GM11168 (cell line): ENCODE data around the gene STAT3.
"Not testable (repeated sequence)": the region's sequence is repeated elsewhere in the genome, so short reads cannot be mapped to it uniquely, and the experiment has no call there.

Source experiments
- in situ Hi-C: fragments of 300-500 bp; cut with MboI; formaldehyde crosslinking; loops from one replicate; pipeline ENCODE4 v1.12.0; 2022; ENCODE audit warnings: low sequenced_read_pairs; ENCODE audit not compliant: unreplicated experiment

The STAT3 gene

DNA sequence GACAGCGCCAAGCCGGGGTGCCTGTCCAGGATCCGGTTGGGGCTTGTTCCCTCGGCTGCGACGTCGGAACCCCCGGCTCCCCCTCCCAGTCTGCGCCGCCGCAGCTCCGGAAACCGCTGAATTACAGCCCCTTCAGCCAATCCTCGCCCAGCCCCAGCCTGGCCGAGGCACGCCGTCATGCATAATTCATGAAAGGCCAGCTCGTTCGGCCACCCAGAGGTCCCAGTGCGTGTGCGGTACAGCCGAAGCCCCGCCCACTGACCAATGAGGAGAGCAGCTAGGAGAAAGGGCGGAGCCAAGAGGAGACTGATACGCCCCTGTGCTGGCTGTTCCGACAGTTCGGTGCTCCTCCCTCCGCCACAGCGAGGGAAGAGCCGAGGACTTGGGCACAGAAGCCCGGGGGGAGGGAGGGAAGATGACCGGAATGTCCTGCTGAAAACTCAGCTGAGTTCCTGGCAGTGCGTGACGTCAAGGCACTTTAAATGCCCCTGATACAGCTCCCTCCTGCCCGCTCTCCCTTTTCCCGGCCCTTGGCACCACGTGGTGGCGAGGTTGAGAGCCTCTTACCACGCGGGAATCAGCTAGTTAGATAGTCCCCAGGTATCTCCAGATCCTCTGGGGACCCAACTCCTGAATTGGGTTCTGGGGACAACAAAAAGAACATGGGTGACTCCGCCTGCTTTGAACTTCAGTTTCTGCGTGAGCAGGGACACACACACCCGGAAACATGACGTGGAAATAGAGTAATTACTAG lies at the start of gene STAT3:
Gene STAT3 (minus strand): TSS at position 62 of the 754 bp plus-strand sequence. CDS start 39,926 bp downstream, outside the sequence.
- in situ Hi-C loops = loop anchor here (5.0 kb wide), 1 partner anchor 51 kb away; no protein-coding TSS in a partner anchor

GRCh38 chr17:42436391-42436790 lies 48.1 kb upstream of the STAT3 start:
- in situ Hi-C loops = no loop called here

DNA sequence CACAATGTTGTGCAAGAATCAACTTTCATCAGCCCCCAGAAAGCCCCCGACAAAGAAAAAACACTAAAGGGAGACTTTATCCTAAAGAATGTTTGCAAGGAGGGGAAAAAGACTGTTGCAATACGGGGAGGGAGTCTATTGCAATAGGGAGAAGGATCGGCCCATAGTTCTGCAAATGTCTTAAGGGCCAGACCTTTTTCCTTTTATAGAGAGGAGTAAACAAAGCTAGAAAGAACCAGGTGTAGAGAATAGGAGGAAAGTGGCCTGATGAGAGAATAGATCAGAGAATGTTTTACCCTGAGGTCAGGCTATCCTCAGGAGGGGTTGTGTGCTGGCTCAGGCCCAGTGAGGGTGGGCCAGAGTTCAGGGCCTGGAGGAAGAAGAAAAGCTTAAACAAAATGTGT lies 43.5 kb upstream of the STAT3 start:
- in situ Hi-C loops = loop anchor here (5.0 kb wide), 1 partner anchor 76 kb away; no protein-coding TSS in a partner anchor

DNA sequence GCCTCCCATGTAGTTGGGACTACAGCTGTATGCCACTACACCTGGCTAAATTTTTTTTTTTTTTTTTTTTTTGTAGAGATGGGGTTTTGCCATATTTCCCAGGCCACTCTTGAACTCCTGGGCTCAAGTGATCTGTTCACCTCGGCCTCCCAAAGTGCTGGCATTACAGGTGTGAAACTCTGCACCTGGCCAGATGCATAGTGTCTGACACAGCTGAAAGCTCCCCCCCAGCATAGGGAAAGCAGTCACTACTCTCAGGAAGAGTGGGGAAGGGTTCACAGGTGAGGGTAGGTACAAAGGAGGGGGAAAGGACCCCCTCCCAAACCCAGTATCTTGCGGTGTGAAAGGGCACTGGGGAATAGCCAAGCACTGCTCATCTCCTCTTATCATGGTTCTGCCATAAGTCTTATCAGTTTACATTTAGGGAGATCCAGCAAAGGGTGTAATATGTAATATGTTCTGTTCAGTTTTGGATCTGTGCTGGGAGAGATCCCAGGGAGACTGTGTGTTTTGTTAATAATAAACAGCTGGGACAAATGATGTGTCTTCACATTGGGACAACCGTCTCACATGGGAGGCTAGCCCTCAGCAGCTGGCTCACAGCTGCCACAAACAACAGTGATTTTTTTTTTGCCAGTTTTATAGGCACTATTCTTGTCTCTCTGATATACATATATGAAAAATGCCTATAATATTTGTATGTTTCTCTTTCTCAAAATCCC lies 41.6 kb upstream of the STAT3 start:
- in situ Hi-C loops = loop anchor here (5.0 kb wide), 1 partner anchor 77 kb away; no protein-coding TSS in a partner anchor

DNA sequence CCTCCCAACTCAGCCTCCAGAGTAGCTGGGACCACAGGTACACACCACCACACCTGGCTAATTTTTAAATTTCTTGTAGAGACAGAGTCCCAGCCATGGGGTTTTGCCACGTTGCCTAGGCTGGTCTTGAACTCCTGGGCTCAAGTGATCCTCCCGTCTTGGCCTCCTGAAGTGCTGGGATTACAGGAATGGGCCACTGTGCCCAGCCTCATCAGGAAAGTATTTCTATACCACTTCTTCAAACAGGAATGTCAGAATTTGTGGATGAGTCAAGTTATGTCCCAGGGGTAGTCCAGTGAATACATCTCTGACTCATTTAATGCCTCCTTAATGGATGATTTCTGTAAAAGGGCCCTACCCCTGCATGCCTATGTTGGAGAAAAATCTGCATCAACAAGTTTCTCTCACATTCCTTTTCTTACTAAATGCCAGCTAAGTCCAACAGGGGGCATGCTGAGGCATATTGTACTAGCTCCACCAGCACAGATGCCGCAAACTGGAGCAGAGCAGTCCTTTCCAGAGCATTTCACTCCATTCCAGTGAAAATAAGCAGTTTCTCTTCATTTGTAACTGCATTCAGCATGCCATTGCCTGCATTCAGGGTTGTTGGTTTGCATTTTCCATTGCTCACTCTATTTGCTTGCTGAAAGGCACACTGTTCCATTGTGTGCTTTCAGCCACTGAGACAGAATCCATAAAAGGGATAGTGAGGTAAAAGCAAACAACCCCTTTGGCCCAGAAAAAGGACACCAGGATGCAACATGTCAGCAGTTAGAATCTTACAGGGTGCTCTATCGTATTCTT lies 40.1 kb upstream of the STAT3 start:
- in situ Hi-C loops = no loop called here

- in situ Hi-C loops = no loop called here
Observed at GRCh38 chr17:42424991-42425610, 36.9 kb upstream of the STAT3 start.

GRCh38 chr17:42423766-42424165 lies 35.5 kb upstream of the STAT3 start:
- in situ Hi-C loops = no loop called here

GRCh38 chr17:42422958-42423712 lies 34.9 kb upstream of the STAT3 start, which contains the start of gene CAVIN1:
Gene CAVIN1, minus strand, starts transcription at chr17:42423256. Its CDS starts 159 bp downstream, at chr17:42423097.
- in situ Hi-C loops = no loop called here

- in situ Hi-C loops = no loop called here
Observed at GRCh38 chr17:42422412-42422957, 34.2 kb upstream of the STAT3 start.

DNA sequence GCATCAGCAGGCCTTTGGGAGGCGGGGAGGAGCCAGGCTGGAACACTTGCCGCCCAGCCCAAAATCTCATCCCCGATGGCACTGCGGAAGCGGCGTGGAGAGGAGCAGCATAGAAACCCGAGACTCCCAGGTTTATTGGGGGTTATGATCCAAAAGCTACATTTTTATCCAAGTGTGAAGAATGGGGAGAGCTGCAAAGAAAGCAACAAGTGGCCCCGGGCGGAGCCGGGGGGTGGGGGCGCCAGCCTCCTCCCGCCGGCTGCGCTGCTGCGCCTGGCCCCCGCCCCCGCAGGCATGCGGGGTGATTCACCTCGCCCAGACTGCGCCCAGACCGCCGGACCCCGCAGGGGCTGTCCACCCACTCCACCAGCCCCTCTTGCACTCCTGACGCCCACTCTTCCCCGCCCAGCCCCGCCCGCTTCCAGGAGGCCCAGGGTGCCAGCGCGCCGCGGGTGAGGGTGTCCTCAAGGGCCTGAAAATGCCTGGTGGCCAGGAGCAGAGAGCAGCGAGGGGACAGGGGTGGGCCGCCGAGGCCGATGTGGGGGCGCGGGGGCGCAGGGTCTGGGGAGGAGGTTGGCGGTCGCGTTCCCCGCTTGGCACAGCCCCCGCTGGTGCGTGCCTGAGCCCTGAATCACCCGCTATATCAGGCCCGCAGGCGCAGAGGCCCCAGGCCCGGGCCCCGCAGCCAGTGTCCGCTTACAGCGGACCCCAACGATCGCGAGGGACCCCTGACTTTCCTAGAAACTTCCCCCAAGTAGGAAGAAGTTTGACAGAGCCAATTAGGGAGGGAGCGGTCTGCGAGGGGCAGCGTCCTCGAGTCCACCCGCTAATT lies 33.5 kb upstream of the STAT3 start:
- in situ Hi-C loops = no loop called here

DNA sequence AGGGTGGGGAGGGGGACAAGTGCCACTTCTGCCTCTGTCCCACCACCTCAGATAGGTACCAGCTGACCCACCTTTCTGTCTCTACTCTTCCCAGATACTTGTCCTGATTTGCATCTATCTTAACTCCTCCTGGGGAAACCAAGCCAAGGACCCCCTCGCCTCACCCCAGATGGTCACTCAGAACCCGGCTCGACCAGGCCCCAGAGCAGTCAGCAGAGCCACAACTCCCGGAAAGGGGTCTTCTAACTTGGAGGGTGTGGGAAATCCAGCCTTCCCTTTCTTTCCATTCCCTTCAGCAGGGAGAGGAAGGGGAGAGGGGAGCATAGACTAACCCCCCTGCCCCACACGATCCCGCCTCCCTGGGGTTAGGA lies 32.9 kb upstream of the STAT3 start:
- in situ Hi-C loops = no loop called here

GRCh38 chr17:42417981-42418380 lies 29.7 kb upstream of the STAT3 start:
- in situ Hi-C loops = not testable (repeated sequence)

DNA sequence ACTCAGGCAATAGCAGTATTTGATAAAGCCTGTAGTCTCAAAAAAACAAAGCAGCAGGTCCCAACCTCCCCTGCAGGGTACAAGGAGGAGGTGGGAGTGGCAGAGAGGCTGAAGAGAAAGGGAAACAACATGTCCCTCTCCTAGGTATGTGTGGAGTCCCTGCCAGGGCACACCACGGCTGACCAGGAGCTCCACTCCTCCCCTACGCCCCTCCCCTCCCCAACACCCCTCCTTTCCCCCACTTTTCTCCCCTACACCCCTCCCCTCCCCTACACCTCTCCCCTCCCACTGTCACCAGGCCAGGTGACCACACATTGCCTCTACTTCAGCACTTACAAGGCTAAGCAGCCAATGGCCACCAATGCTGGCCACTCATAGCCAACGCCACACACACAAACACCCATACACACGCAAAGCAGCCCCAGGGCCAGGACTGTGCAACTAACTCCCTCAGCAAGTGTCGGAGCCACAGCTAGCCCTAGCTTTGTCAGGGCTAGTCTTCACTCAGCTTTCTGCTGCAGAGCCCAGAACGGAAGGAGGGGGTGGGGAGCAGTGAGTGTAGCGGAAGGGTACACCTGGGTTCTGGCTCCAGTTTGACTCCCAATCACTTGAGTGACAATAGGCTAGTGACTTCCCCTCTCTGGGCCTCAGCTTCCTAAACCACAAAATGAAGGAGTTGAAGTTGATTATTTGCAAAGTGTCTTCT lies 26.6 kb upstream of the STAT3 start:
- in situ Hi-C loops = no loop called here

GRCh38 chr17:42413464-42414040 lies 25.3 kb upstream of the STAT3 start:
- in situ Hi-C loops = no loop called here

DNA sequence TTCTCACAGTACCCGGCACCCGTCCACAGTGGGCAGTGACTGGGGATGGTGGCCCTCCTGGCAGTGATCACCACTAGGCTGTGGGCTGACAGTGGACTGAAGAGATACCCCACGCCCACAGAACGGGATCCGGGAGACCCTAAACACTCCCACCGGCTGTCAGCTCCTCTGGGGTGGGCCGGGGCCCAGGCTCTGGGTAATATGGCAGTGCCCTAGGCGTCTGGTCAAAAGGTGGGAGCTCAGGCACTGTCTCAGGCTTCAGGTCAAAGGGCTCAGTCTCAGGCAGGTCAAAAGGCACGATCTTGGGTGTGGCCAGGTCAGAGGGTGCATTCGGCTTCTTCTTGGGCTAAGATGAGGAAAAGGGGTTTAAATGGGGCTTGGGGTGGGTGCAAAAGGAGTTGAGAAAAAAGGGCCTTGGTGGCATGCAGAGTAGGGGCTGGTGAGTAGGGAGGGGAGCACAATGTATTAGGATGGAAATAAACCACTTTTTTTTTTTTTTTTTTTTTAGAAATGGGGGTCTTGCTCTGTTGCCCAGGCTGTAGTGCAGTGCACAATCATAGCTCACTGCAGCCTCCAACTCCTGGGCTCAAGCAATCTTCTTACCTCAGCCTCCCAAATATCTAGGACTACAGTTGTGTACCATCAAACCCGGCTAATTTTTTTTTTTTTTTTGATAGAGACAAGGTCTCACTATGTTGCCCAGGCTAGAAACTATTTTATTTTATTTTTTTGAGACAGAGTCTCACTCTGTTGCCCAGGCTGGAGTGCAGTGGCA lies 23.9 kb upstream of the STAT3 start:
- in situ Hi-C loops = no loop called here

GRCh38 chr17:42411361-42411760 lies 23.1 kb upstream of the STAT3 start:
- in situ Hi-C loops = no loop called here

DNA sequence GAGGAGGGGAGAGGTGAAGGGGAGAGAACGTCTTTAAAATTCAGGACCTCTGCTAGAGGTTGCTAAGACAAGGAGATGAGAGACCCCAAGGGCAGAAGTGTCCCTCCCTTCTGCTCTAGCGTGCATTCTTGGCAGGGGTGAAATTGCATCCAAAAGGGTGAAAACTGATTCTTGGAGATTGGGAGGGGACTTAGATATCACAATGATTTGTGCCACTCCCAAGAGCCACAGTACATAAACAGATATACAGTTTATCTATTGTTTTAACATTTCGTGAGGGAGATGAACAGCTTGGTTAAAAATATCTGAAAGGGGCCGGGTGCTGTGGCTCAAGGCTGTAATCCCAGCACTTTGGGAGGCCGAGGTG lies 22.1 kb upstream of the STAT3 start:
- in situ Hi-C loops = no loop called here
